Measurements from ENCODE around the gene DCDC1. TPM values are rescaled to one million over a fixed set of nuclear protein-coding genes. Genes with fewer than 3 reads are reported as not detected.

Gene DCDC1
- total RNA-seq, 1 donor from 2014 or later: under 0.01 TPM

- DNase-seq (ENCODE audit: low read depth in 2 of 2): no peak
Measured at GRCh38 chr11:31237819-31238760, 131.4 kb downstream of the DCDC1 start.

GRCh38 chr11:31236143-31236542 lies 133.4 kb downstream of the DCDC1 start:
- DNase-seq (ENCODE audit: low read depth in 2 of 2): peak in 1 of 2 donors; percentile 3

- no peak for DNase-seq (ENCODE audit: low read depth in 2 of 2)
Measured at GRCh38 chr11:31233425-31233824, 136.1 kb downstream of the DCDC1 start.

- no peak for DNase-seq (ENCODE audit: low read depth in 2 of 2)
Measured at GRCh38 chr11:31231601-31232000, 137.9 kb downstream of the DCDC1 start.

GRCh38 chr11:31218847-31219246 lies 150.7 kb downstream of the DCDC1 start:
- no peak for DNase-seq (ENCODE audit: low read depth in 2 of 2)

GRCh38 chr11:31214372-31214771 lies 155.2 kb downstream of the DCDC1 start:
- DNase-seq (ENCODE audit: low read depth in 2 of 2): no peak

GRCh38 chr11:31199378-31199777 lies 170.2 kb downstream of the DCDC1 start:
- DNase-seq (ENCODE audit: low read depth in 2 of 2): no peak

GRCh38 chr11:31173926-31174680 lies 195.4 kb downstream of the DCDC1 start:
- DNase-seq (ENCODE audit: low read depth in 2 of 2): no peak

- DNase-seq (ENCODE audit: low read depth in 2 of 2): peak in 1 of 2 donors; percentile 1
Measured at GRCh38 chr11:31160504-31161422, 208.8 kb downstream of the DCDC1 start.

- no peak for DNase-seq (ENCODE audit: low read depth in 2 of 2)
Measured at GRCh38 chr11:31150841-31151240, 218.7 kb downstream of the DCDC1 start.

- DNase-seq (ENCODE audit: low read depth in 2 of 2): no peak
Measured at GRCh38 chr11:31150011-31150410, 219.5 kb downstream of the DCDC1 start.

GRCh38 chr11:31141789-31142188 lies 227.8 kb downstream of the DCDC1 start:
- DNase-seq (ENCODE audit: low read depth in 2 of 2): no peak

GRCh38 chr11:31139479-31139878 lies 230.1 kb downstream of the DCDC1 start:
- no peak for DNase-seq (ENCODE audit: low read depth in 2 of 2)

- DNase-seq (ENCODE audit: low read depth in 2 of 2): no peak
Measured at GRCh38 chr11:31132531-31133421, 236.8 kb downstream of the DCDC1 start.

- DNase-seq (ENCODE audit: low read depth in 2 of 2): no peak
Measured at GRCh38 chr11:31131760-31132159, 237.8 kb downstream of the DCDC1 start.

GRCh38 chr11:31127290-31127689 lies 242.2 kb downstream of the DCDC1 start:
- DNase-seq (ENCODE audit: low read depth in 2 of 2): no peak

GRCh38 chr11:31120428-31120827 lies 249.1 kb downstream of the DCDC1 start:
- no peak for DNase-seq (ENCODE audit: low read depth in 2 of 2)

- no peak for DNase-seq (ENCODE audit: low read depth in 2 of 2)
Measured at GRCh38 chr11:31118566-31118965, 251.0 kb downstream of the DCDC1 start.

GRCh38 chr11:31117038-31117437 lies 252.5 kb downstream of the DCDC1 start:
- no peak for DNase-seq (ENCODE audit: low read depth in 2 of 2)

- no peak for DNase-seq (ENCODE audit: low read depth in 2 of 2)
Measured at GRCh38 chr11:31114442-31114841, 255.1 kb downstream of the DCDC1 start.
